Astrocyte of the cerebellum (primary cell): ENCODE measurements around the gene NHSL2.

Source experiments
- DNase-seq: peaks from one replicate; pipeline ENCODE4 v3.0.0-alpha.2; 2011; ENCODE audit warnings: low read depth
- H3K4me3 ChIP-seq: 2 replicates; pipeline ENCODE4 v1.5.1; 2011; ENCODE audit warnings: mild to moderate bottlenecking, low read depth, low read length, moderate library complexity
- in situ Hi-C: cut with HindIII; loops from 2 replicates; pipeline ENCODE4 v1.10.0; 2017; ENCODE audit warnings: low sequenced_read_pairs
- TF ChIP-seq, protein P1 (sequence below): IDR thresholded peaks from 2 replicates; pipeline ENCODE4 v1.5.1; 2012; ENCODE audit warnings: low read length, low read depth, moderate library complexity, mild to moderate bottlenecking; ENCODE audit errors: missing control alignments

The NHSL2 gene

GRCh38 chrX:72141372-72142004, 230.8 kb downstream of the NHSL2 start:
- in situ Hi-C loops: no loop called here
- no peak for DNase-seq
- TF ChIP-seq, protein P1, sequence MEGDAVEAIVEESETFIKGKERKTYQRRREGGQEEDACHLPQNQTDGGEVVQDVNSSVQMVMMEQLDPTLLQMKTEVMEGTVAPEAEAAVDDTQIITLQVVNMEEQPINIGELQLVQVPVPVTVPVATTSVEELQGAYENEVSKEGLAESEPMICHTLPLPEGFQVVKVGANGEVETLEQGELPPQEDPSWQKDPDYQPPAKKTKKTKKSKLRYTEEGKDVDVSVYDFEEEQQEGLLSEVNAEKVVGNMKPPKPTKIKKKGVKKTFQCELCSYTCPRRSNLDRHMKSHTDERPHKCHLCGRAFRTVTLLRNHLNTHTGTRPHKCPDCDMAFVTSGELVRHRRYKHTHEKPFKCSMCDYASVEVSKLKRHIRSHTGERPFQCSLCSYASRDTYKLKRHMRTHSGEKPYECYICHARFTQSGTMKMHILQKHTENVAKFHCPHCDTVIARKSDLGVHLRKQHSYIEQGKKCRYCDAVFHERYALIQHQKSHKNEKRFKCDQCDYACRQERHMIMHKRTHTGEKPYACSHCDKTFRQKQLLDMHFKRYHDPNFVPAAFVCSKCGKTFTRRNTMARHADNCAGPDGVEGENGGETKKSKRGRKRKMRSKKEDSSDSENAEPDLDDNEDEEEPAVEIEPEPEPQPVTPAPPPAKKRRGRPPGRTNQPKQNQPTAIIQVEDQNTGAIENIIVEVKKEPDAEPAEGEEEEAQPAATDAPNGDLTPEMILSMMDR: no peak
- H3K4me3 ChIP-seq: no peak overlapping the region

GRCh38 chrX:72142094-72142793, 231.6 kb downstream of the NHSL2 start:
- DNase-seq: no peak
- in situ Hi-C loops: no loop called here
- TF ChIP-seq, protein P1: no peak

GRCh38 chrX:72142794-72143608, 232.4 kb downstream of the NHSL2 start:
- H3K4me3 ChIP-seq: no peak overlapping the region
- TF ChIP-seq, protein P1: no peak
- DNase-seq: no peak
- in situ Hi-C loops: no loop called here

More at GRCh38 chrX:72142094-72142793, 231.6 kb downstream of the NHSL2 start:
- no peak overlapping the region for H3K4me3 ChIP-seq

DNA sequence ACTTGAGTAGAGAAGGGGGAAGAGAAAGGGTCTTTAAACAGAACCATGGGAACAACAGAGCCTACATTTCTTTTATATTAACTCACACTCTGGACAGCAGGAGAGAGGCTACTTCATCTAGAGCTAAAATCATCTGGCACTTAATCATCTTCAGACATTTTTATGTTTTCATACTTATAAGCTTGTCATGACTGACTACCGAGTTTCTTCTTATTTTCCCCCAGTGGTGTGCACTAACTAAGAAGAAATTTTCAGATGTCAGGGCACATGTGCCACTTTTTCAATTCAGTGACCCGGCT, 232.9 kb downstream of the NHSL2 start:
- no peak overlapping the region for H3K4me3 ChIP-seq
- TF ChIP-seq, protein P1: no peak
- DNase-seq: no peak
- in situ Hi-C loops: no loop called here

GRCh38 chrX:72145181-72145580, 234.5 kb downstream of the NHSL2 start:
- TF ChIP-seq, protein P1: no peak
- DNase-seq: no peak
- in situ Hi-C loops: no loop called here
- H3K4me3 ChIP-seq: no peak overlapping the region

- in situ Hi-C loops: no loop called here
- H3K4me3 ChIP-seq: no peak overlapping the region
- TF ChIP-seq, protein P1: no peak
- no peak for DNase-seq
Observed at GRCh38 chrX:72146527-72146926, 235.9 kb downstream of the NHSL2 start.
